Cardiac septum (tissue), 1 donor: ENCODE results near the gene AAR2. TPM values are rescaled to one million over a fixed set of nuclear protein-coding genes. Genes with fewer than 3 reads are reported as not detected.

Experiments
- DNase-seq: peaks from one replicate; pipeline ENCODE4 v3.0.0-alpha.2; 2020; ENCODE audit warnings: low spot score
- intact Hi-C: fragments of 100-400 bp; cut with DNase I; formaldehyde crosslinking; loops from one replicate; pipeline ENCODE4 v1.14.0; 2022
- total RNA-seq: library from RNA; stranded (reverse); fragmentation: NEBNext Ultra II Directional; extraction: Animal tissue kit (Norgen Biotek cat#: 25700); gene quantifications from one replicate; pipeline ENCODE4 v1.2.1, GENCODE V29; 2021
- donor health status: DM: no; HTN: no; CAD: no.

Gene AAR2
- total RNA-seq, 1 donor from 2014 or later, result 14.7 TPM

- intact Hi-C loops, result loop anchor here (10.0 kb wide), 1 partner anchor 379 kb away; no protein-coding TSS in a partner anchor
- DNase-seq, result no peak
Observed at GRCh38 chr20:36215778-36216177, 20.5 kb upstream of the AAR2 start.

GRCh38 chr20:36216314-36217025, 19.8 kb upstream of the AAR2 start:
- intact Hi-C loops, result loop anchor here (10.0 kb wide), 1 partner anchor 378 kb away; no protein-coding TSS in a partner anchor
- DNase-seq, result no peak

GRCh38 chr20:36217226-36217625, 19.1 kb upstream of the AAR2 start:
- DNase-seq, result no peak
- intact Hi-C loops, result loop anchor here (10.0 kb wide), 1 partner anchor 378 kb away; no protein-coding TSS in a partner anchor

GRCh38 chr20:36218380-36219064, 17.8 kb upstream of the AAR2 start:
- intact Hi-C loops, result loop anchor here (10.0 kb wide), 1 partner anchor 376 kb away; no protein-coding TSS in a partner anchor

GRCh38 chr20:36219671-36220220, 16.5 kb upstream of the AAR2 start:
- intact Hi-C loops, result loop anchor here (10.0 kb wide), 1 partner anchor 375 kb away; no protein-coding TSS in a partner anchor
- DNase-seq, result no peak

More at GRCh38 chr20:36218380-36219064, 17.8 kb upstream of the AAR2 start:
- no peak for DNase-seq

- no peak for DNase-seq
- intact Hi-C loops, result no loop called here
Observed at GRCh38 chr20:36225666-36226065, 10.6 kb upstream of the AAR2 start.

- intact Hi-C loops, result no loop called here
- DNase-seq, result no peak
Observed at GRCh38 chr20:36228770-36229169, 7.5 kb upstream of the AAR2 start.

- intact Hi-C loops, result no loop called here
- no peak for DNase-seq
Observed at GRCh38 chr20:36230019-36230418, 6.3 kb upstream of the AAR2 start.

- no peak for DNase-seq
- intact Hi-C loops, result no loop called here
Observed at GRCh38 chr20:36231331-36231730, 4.9 kb upstream of the AAR2 start.

- DNase-seq, result no peak
- intact Hi-C loops, result no loop called here
Observed at GRCh38 chr20:36234771-36235320, 1.4 kb upstream of the AAR2 start.

- intact Hi-C loops, result no loop called here
- DNase-seq, result no peak
Observed at GRCh38 chr20:36236786-36237121, 476 bp downstream of the AAR2 start.

- no peak for DNase-seq
- intact Hi-C loops, result no loop called here
Observed at GRCh38 chr20:36237477-36237876, 1.2 kb downstream of the AAR2 start.

GRCh38 chr20:36238153-36238552, 1.9 kb downstream of the AAR2 start:
- no peak for DNase-seq
- intact Hi-C loops, result no loop called here

GRCh38 chr20:36238760-36239159, 2.5 kb downstream of the AAR2 start:
- no peak for DNase-seq
- intact Hi-C loops, result no loop called here

GRCh38 chr20:36240076-36240475, 3.8 kb downstream of the AAR2 start:
- intact Hi-C loops, result no loop called here

GRCh38 chr20:36241678-36242077, 5.4 kb downstream of the AAR2 start:
- DNase-seq, result no peak
- intact Hi-C loops, result no loop called here

More at GRCh38 chr20:36240076-36240475, 3.8 kb downstream of the AAR2 start:
- no peak for DNase-seq

- intact Hi-C loops, result no loop called here
- DNase-seq, result no peak
Observed at GRCh38 chr20:36243726-36244125, 7.4 kb downstream of the AAR2 start.

- intact Hi-C loops, result no loop called here
- no peak for DNase-seq
Observed at GRCh38 chr20:36246401-36246800, 10.1 kb downstream of the AAR2 start.

GRCh38 chr20:36248836-36249235, 12.6 kb downstream of the AAR2 start:
- intact Hi-C loops, result no loop called here
- no peak for DNase-seq

GRCh38 chr20:36249450-36249849, 13.2 kb downstream of the AAR2 start:
- intact Hi-C loops, result no loop called here

More at GRCh38 chr20:36249450-36249849, 13.2 kb downstream of the AAR2 start:
- DNase-seq, result no peak
